ENCODE data around the gene TCEA2. TPM values are rescaled to one million over a fixed set of nuclear protein-coding genes. Genes with fewer than 3 reads are reported as not detected.

TCEA2 gene
- total and polyA plus RNA-seq, 9 of the 15 experiments (the other 6 are each of a cell fraction or from before 2014, with no cell fraction given) = 1.4 to 28.7 (median 5.4) TPM

DNA sequence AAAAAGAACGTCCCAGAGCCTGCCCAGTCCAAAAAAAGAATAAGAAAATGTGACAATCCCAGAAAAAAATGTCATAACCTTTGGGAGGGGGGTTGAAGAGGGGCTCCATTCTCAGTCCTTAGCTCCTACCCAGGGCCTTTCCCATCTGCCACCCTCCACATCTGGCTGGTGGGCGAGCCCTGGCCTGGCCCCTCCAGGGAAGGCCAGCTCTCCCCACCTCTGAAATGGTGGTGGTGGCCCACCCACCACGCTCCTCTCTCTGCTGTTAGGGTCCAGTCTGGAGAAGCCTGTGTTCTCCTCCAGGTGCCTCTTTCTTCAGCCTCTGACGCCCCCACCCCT lies 15.9 kb downstream of the TCEA2 start (continued):
- TF ChIP-seq, protein P1, sequence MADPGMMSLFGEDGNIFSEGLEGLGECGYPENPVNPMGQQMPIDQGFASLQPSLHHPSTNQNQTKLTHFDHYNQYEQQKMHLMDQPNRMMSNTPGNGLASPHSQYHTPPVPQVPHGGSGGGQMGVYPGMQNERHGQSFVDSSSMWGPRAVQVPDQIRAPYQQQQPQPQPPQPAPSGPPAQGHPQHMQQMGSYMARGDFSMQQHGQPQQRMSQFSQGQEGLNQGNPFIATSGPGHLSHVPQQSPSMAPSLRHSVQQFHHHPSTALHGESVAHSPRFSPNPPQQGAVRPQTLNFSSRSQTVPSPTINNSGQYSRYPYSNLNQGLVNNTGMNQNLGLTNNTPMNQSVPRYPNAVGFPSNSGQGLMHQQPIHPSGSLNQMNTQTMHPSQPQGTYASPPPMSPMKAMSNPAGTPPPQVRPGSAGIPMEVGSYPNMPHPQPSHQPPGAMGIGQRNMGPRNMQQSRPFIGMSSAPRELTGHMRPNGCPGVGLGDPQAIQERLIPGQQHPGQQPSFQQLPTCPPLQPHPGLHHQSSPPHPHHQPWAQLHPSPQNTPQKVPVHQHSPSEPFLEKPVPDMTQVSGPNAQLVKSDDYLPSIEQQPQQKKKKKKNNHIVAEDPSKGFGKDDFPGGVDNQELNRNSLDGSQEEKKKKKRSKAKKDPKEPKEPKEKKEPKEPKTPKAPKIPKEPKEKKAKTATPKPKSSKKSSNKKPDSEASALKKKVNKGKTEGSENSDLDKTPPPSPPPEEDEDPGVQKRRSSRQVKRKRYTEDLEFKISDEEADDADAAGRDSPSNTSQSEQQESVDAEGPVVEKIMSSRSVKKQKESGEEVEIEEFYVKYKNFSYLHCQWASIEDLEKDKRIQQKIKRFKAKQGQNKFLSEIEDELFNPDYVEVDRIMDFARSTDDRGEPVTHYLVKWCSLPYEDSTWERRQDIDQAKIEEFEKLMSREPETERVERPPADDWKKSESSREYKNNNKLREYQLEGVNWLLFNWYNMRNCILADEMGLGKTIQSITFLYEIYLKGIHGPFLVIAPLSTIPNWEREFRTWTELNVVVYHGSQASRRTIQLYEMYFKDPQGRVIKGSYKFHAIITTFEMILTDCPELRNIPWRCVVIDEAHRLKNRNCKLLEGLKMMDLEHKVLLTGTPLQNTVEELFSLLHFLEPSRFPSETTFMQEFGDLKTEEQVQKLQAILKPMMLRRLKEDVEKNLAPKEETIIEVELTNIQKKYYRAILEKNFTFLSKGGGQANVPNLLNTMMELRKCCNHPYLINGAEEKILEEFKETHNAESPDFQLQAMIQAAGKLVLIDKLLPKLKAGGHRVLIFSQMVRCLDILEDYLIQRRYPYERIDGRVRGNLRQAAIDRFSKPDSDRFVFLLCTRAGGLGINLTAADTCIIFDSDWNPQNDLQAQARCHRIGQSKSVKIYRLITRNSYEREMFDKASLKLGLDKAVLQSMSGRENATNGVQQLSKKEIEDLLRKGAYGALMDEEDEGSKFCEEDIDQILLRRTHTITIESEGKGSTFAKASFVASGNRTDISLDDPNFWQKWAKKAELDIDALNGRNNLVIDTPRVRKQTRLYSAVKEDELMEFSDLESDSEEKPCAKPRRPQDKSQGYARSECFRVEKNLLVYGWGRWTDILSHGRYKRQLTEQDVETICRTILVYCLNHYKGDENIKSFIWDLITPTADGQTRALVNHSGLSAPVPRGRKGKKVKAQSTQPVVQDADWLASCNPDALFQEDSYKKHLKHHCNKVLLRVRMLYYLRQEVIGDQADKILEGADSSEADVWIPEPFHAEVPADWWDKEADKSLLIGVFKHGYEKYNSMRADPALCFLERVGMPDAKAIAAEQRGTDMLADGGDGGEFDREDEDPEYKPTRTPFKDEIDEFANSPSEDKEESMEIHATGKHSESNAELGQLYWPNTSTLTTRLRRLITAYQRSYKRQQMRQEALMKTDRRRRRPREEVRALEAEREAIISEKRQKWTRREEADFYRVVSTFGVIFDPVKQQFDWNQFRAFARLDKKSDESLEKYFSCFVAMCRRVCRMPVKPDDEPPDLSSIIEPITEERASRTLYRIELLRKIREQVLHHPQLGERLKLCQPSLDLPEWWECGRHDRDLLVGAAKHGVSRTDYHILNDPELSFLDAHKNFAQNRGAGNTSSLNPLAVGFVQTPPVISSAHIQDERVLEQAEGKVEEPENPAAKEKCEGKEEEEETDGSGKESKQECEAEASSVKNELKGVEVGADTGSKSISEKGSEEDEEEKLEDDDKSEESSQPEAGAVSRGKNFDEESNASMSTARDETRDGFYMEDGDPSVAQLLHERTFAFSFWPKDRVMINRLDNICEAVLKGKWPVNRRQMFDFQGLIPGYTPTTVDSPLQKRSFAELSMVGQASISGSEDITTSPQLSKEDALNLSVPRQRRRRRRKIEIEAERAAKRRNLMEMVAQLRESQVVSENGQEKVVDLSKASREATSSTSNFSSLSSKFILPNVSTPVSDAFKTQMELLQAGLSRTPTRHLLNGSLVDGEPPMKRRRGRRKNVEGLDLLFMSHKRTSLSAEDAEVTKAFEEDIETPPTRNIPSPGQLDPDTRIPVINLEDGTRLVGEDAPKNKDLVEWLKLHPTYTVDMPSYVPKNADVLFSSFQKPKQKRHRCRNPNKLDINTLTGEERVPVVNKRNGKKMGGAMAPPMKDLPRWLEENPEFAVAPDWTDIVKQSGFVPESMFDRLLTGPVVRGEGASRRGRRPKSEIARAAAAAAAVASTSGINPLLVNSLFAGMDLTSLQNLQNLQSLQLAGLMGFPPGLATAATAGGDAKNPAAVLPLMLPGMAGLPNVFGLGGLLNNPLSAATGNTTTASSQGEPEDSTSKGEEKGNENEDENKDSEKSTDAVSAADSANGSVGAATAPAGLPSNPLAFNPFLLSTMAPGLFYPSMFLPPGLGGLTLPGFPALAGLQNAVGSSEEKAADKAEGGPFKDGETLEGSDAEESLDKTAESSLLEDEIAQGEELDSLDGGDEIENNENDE (IDR thresholded peaks at IDR 0.05; ENCODE audit: low read depth, low read length) = no peak
